Spleen (tissue), 11 donors: Measurements from ENCODE around the gene ARMC9. TPM values are rescaled to one million over a fixed set of nuclear protein-coding genes. Genes with fewer than 3 reads are reported as not detected.

Source experiments
- DNase-seq: peaks from one replicate; pipeline ENCODE4 v3.0.0-alpha.2; 2020
- H3K27ac ChIP-seq, 8 donors: fragments of 200-600 bp; sonication (generic) in 7 of 8; 1 replicate in 4 of 8; 2 replicates in 4 of 8; pipeline versions ENCODE4 v1.5.0 to v1.8.0; 2016 to 2021; ENCODE audit warnings: inconsistent platforms in 4 of 8, mild to moderate bottlenecking in 4 of 8, moderate library complexity in 1 of 8
- H3K27me3 ChIP-seq, 7 donors: fragments of 200-600 bp; sonication (generic) in 6 of 7; replicated peaks in 1 of 7; 1 replicate in 4 of 7; 2 replicates in 3 of 7; pipeline versions ENCODE4 v1.5.0 to v1.8.0; 2016 to 2021; ENCODE audit warnings: inconsistent platforms in 3 of 7, mild to moderate bottlenecking in 1 of 7
- H3K36me3 ChIP-seq, 6 donors: fragments of 200-600 bp; sonication (generic) in 5 of 6; 1 replicate in 4 of 6; 2 replicates in 2 of 6; pipeline versions ENCODE4 v1.5.0 to v1.8.0; 2016 to 2021; ENCODE audit warnings: inconsistent platforms in 2 of 6
- H3K4me1 ChIP-seq, 6 donors: fragments of 200-600 bp; sonication (generic) in 5 of 6; 1 replicate in 3 of 6; 2 replicates in 3 of 6; pipeline versions ENCODE4 v1.5.0 to v1.8.0; 2016 to 2021; ENCODE audit warnings: inconsistent platforms in 3 of 6
- H3K4me3 ChIP-seq, 8 donors: fragments of 200-600 bp; sonication (generic) in 7 of 8; 1 replicate in 4 of 8; 2 replicates in 4 of 8; pipeline versions ENCODE4 v1.5.0 to v1.8.0; 2016 to 2021; ENCODE audit warnings: inconsistent platforms in 4 of 8, mild to moderate bottlenecking in 4 of 8, moderate library complexity in 2 of 8
- H3K9me3 ChIP-seq, 8 donors: fragments of 200-600 bp; sonication (generic) in 7 of 8; 1 replicate in 4 of 8; 2 replicates in 4 of 8; pipeline versions ENCODE4 v1.5.0 to v1.8.0; 2016 to 2021; ENCODE audit warnings: inconsistent platforms in 4 of 8
- POLR2A ChIP-seq, 3 donors: fragments of 450-650 bp; IDR thresholded peaks; one replicate each; pipeline ENCODE4 v1.5.1; 2017; ENCODE audit warnings: antibody characterized with exemption in 3 of 3, mild to moderate bottlenecking in 1 of 3
- POLR2AphosphoS5 ChIP-seq, 3 donors: sonication (generic); formaldehyde crosslinking; IDR thresholded peaks; one replicate each; pipeline ENCODE4 v1.5.1; 2017; ENCODE audit warnings: antibody characterized with exemption in 3 of 3
- WGBS, 5 donors: extraction: QIAGEN DNeasy Blood & Tissue Kit in 3 of 5; methylation state at CpG; one replicate each; pipeline versions ENCODE4 v1.1.5 to v1.1.7; 2013 to 2018; 5-methylcytosine and 5-hydroxymethylcytosine counted together
- intact Hi-C: fragments of 100-400 bp; cut with DNase I; formaldehyde crosslinking; loops from one replicate; pipeline ENCODE4 v1.15.0; 2023; ENCODE audit warnings: low total_unique reads
- polyA plus RNA-seq, 3 donors: library from polyadenylated mRNA; stranded (reverse); fragments of 200-250 nt; gene quantifications; one replicate each; pipeline ENCODE4 v1.2.1, GENCODE V29; 2013
- total RNA-seq, 7 donors: library from RNA; depleted of rRNA in 3 of 7; stranded (reverse); fragments of >200 nt in 3 of 7; fragmentation: NEBNext Ultra II Directional in 4 of 7; extraction: Animal tissue kit (Norgen Biotek cat#: 25700) in 4 of 7; gene quantifications; one replicate each; pipeline versions ENCODE4 v1.1.0 to v1.2.1, GENCODE V29; 2016 to 2021
- TF ChIP-seq, protein P1 (sequence below), 11 experiments: fragments of 200-600 bp in 7 of 11; fragments of 450-650 bp in 4 of 11; sonication (generic) in 4 of 11; IDR thresholded peaks in 8 of 11; conservative IDR thresholded peaks in 3 of 11; 1 replicate in 7 of 11; 2 replicates in 4 of 11; pipeline versions ENCODE4 v1.4.0 to v1.8.0; 2016 to 2021; ENCODE audit warnings: antibody characterized with exemption in 11 of 11, inconsistent platforms in 4 of 11, mild to moderate bottlenecking in 1 of 11
- donor health status: healthy with polysubstance abuse.
- donor health status: DM: no; HTN: no; CAD: no; lungs with moderate emphysema.
- donor health status: DM: no; HTN: no; CAD: no.
- donor health status: Bipolar disorder and iron deficiency.
- donor health status: healthy.
- donor health status: DM: no; HTN: no; CAD: no.
- donor health status: DM: yes; HTN: yes; CAD: no.

The ARMC9 gene
- total and polyA plus RNA-seq, 10 donors = 0.83 to 8.9 (median 4.7) TPM

DNA sequence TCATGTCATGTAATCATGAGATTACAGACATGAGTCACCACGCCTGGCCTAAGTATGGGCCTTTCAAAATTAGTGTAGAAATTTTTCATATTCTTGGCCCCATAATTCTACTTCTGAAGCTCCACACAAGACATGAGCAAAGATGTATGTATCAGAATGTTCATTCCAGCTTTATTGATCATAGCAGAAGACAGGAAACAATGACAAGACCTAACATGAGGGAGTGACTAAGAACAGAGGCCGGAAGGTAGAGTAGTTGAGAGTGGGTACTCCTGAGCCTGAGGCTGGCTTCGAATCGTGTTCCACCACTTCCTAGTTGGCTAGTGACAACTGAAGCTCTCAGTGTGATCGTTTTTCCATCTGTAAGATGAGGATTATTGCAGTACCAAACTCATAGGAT is 89.3 kb downstream of the ARMC9 start:
- Histone ChIP-seq H3K9me3 (no peaks in the 10 kb centered on the region), H3K27me3 (no peaks in the 10 kb centered on the region), H3K4me3 (no peak overlapping the region), H3K27ac (no peak overlapping the region), H3K36me3 (no peaks in the 10 kb centered on the region), H3K4me1 (no peaks in the 10 kb centered on the region)
- 84 to 87% (median 85%) methylated on average over 5 of the region's 5 CpGs for WGBS, 5 donors
- no peak for DNase-seq
- no peak for TF ChIP-seq POLR2AphosphoS5 (IDR thresholded peaks at IDR 0.05)
- TF ChIP-seq, protein P1, sequence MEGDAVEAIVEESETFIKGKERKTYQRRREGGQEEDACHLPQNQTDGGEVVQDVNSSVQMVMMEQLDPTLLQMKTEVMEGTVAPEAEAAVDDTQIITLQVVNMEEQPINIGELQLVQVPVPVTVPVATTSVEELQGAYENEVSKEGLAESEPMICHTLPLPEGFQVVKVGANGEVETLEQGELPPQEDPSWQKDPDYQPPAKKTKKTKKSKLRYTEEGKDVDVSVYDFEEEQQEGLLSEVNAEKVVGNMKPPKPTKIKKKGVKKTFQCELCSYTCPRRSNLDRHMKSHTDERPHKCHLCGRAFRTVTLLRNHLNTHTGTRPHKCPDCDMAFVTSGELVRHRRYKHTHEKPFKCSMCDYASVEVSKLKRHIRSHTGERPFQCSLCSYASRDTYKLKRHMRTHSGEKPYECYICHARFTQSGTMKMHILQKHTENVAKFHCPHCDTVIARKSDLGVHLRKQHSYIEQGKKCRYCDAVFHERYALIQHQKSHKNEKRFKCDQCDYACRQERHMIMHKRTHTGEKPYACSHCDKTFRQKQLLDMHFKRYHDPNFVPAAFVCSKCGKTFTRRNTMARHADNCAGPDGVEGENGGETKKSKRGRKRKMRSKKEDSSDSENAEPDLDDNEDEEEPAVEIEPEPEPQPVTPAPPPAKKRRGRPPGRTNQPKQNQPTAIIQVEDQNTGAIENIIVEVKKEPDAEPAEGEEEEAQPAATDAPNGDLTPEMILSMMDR (IDR thresholded peaks at IDR 0.05 in 8 of 11, conservative IDR thresholded peaks at IDR 0.05 in 3 of 11) = no peak
- TF ChIP-seq POLR2A (IDR thresholded peaks at IDR 0.05) = no peak
- intact Hi-C loops = no loop called here

DNA sequence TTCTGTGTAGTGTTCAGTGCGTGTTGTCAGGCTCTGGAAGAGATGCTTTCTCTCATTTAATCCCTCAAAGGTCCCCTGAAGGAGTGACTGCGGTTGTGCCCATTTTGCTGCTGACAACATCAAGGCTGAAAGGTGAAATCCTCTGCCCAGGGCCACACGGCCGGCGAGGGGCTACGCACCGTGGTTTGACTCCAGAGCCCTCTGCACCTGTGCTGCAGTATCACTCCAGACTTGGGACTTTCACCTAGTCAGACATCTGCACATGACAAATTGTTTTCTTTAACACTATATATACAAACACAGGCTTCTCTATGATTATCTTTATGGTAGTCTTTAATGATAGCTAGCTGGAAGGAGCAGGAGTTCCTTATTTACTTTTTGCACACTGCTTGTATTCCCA is 90.2 kb downstream of the ARMC9 start:
- Histone ChIP-seq H3K4me3 (no peak overlapping the region), H3K27ac (no peak overlapping the region), H3K36me3 (no peaks in the 10 kb centered on the region), H3K4me1 (no peaks in the 10 kb centered on the region), H3K9me3 (no peaks in the 10 kb centered on the region), H3K27me3 (no peaks in the 10 kb centered on the region)
- WGBS, 5 donors = 89 to 94% (median 90%) methylated on average over 7 of the region's 7 CpGs
- intact Hi-C loops = no loop called here
- TF ChIP-seq POLR2AphosphoS5 (IDR thresholded peaks at IDR 0.05) (no peak), POLR2A (IDR thresholded peaks at IDR 0.05) (no peak)
- TF ChIP-seq, protein P1 (IDR thresholded peaks at IDR 0.05 in 8 of 11, conservative IDR thresholded peaks at IDR 0.05 in 3 of 11) = no peak
- DNase-seq = no peak

- no peak for DNase-seq
- WGBS, 5 donors = 25 to 45% (median 38%) methylated on average over 2 of the region's 2 CpGs
- Histone ChIP-seq H3K4me1 (peaks cover 0 to 10% (median 0%) of the 10 kb centered on the region in 6 donors), H3K27ac (no peak overlapping the region), H3K9me3 (no peaks in the 10 kb centered on the region), H3K27me3 (no peaks in the 10 kb centered on the region), H3K4me3 (no peak overlapping the region), H3K36me3 (no peaks in the 10 kb centered on the region)
- intact Hi-C loops = no loop called here
- TF ChIP-seq, protein P1 (IDR thresholded peaks at IDR 0.05 in 8 of 11, conservative IDR thresholded peaks at IDR 0.05 in 3 of 11) = no peak
- no peak for TF ChIP-seq POLR2AphosphoS5 (IDR thresholded peaks at IDR 0.05)
- TF ChIP-seq POLR2A (IDR thresholded peaks at IDR 0.05) = no peak
Observed at GRCh38 chr2:231290321-231291015, 92.0 kb downstream of the ARMC9 start.

GRCh38 chr2:231292472-231293134 is 94.2 kb downstream of the ARMC9 start:
- no peak for DNase-seq
- Histone ChIP-seq H3K4me3 (no peak overlapping the region), H3K9me3 (no peaks in the 10 kb centered on the region), H3K27ac (no peak overlapping the region), H3K27me3 (no peaks in the 10 kb centered on the region), H3K36me3 (no peaks in the 10 kb centered on the region), H3K4me1 (peaks cover 0 to 17% (median 5%) of the 10 kb centered on the region in 6 donors)
- intact Hi-C loops = no loop called here
- 90 to 95% (median 91%) methylated on average over 8 of the region's 8 CpGs for WGBS, 5 donors
- TF ChIP-seq POLR2AphosphoS5 (IDR thresholded peaks at IDR 0.05) (no peak), POLR2A (IDR thresholded peaks at IDR 0.05) (no peak)
- TF ChIP-seq, protein P1 (IDR thresholded peaks at IDR 0.05 in 8 of 11, conservative IDR thresholded peaks at IDR 0.05 in 3 of 11) = no peak
